GM12892 (cell line): ENCODE results near the gene MAEA.
"Not testable (repeated sequence)": the region's sequence is repeated elsewhere in the genome, so short reads cannot be mapped to it uniquely, and the experiment has no call there.

Experiments used
- POLR2AphosphoS5 ChIP-seq: IDR thresholded peaks from 2 replicates; pipeline ENCODE4 v1.6.1; 2011; ENCODE audit warnings: low read depth, low read length, control low read depth
- TAF1 ChIP-seq: IDR thresholded peaks from 2 replicates; pipeline ENCODE4 v1.6.1; 2011; ENCODE audit warnings: low read depth, mild to moderate bottlenecking, control low read depth, low read length, borderline replicate concordance

DNA sequence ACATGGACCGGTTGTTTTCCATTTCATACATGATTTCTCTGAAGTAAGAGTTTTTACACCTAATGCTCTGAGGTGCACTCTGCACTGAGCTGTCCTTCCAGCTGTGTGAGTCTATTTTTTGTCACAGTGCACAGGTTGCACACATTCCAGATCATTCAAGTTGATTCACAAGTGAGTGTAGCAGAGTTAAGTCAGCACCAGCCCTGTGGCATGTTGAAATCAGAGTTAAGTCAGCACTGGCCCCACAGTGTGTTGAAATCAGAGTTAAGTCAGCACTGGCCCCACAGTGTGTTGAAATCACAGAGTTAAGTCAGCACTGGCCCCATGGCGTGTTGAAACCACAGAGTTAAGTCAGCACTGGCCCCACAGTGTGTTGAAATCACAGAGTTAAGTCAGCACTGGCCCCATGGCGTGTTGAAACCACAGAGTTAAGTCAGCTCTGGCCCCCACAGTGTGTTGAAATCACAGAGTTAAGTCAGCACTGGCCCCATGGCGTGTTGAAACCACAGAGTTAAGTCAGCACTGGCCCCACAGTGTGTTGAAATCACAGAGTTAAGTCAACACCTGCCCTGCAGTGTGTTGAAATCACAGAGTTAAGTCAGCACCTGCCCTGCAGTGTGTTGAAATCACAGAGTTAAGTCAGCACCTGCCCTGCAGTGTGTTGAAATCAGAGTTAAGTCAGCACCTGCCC is 45.6 kb downstream of the MAEA start:
- TF ChIP-seq POLR2AphosphoS5, TAF1: not testable (repeated sequence)
